HL-60 (cell line): ENCODE data around the gene DYSF.

Experiments used
- DNase-seq, 2 experiments: peaks; one replicate each; pipeline ENCODE4 v3.0.0-alpha.2; 2010 to 2020; ENCODE audit warnings: low read depth in 1 of 2, low spot score in 1 of 2
- H3K27ac ChIP-seq: fragments of 250-450 bp; sonication (Bioruptor Pico); replicated peaks from 2 replicates; pipeline ENCODE4 v1.5.1; 2020; ENCODE audit warnings: mild to moderate bottlenecking, moderate library complexity
- H3K27me3 ChIP-seq: fragments of 250-450 bp; sonication (Bioruptor Pico); 2 replicates; pipeline ENCODE4 v1.5.1; 2021; ENCODE audit warnings: mild to moderate bottlenecking, moderate library complexity; ENCODE audit not compliant: insufficient read depth, poor library complexity, severe bottlenecking
- H3K4me3 ChIP-seq: replicated peaks from 2 replicates; pipeline ENCODE4 v1.5.1; 2011; ENCODE audit warnings: mild to moderate bottlenecking, control low read depth, low read length; ENCODE audit not compliant: insufficient read depth
- CTCF ChIP-seq: IDR thresholded peaks from one replicate; pipeline ENCODE4 v1.5.1; 2011; ENCODE audit warnings: low read length, control low read depth, inconsistent platforms; ENCODE audit not compliant: insufficient read depth
- GABPA ChIP-seq: IDR thresholded peaks from 2 replicates; pipeline ENCODE4 v1.6.1; 2012; ENCODE audit warnings: low read depth
- POLR2AphosphoS5 ChIP-seq: IDR thresholded peaks from 2 replicates; pipeline ENCODE4 v1.6.1; 2012; ENCODE audit warnings: low read depth
- REST ChIP-seq: IDR thresholded peaks from 2 replicates; pipeline ENCODE4 v1.6.1; 2012; ENCODE audit warnings: low read depth; ENCODE audit not compliant: insufficient replicate concordance
- SPI1 ChIP-seq: IDR thresholded peaks from 2 replicates; pipeline ENCODE4 v1.6.1; 2012; ENCODE audit warnings: low read depth, mild to moderate bottlenecking, borderline replicate concordance

The DYSF gene

GRCh38 chr2:71617266-71617665 is 163.9 kb downstream of the DYSF start:
- no peak overlapping the region for H3K4me3 ChIP-seq
- DNase-seq = no peak
- H3K27ac ChIP-seq = no peak overlapping the region
- no peak for TF ChIP-seq REST
- TF ChIP-seq CTCF = no peak
- no peak for TF ChIP-seq SPI1
- no peak for TF ChIP-seq POLR2AphosphoS5
- no peak for TF ChIP-seq GABPA
- H3K27me3 ChIP-seq = no peaks in the 10 kb centered on the region

- H3K4me3 ChIP-seq = no peak overlapping the region
- DNase-seq = no peak
Measured at GRCh38 chr2:71618327-71619113, 165.2 kb downstream of the DYSF start.

More at GRCh38 chr2:71618327-71619113, 165.2 kb downstream of the DYSF start:
- Histone ChIP-seq H3K27me3 (no peaks in the 10 kb centered on the region), H3K27ac (no peak overlapping the region)
- TF ChIP-seq REST (no peak), CTCF (no peak), SPI1 (no peak), POLR2AphosphoS5 (no peak), GABPA (no peak)
